HUES6 (cell line): Measurements from ENCODE around the gene ATP5F1B.

Source experiments
- H3K27ac ChIP-seq: 2 replicates; pipeline ENCODE4 v1.7.0; 2013; ENCODE audit warnings: low read depth, mild to moderate bottlenecking, low read length, inconsistent platforms
- H3K27me3 ChIP-seq: 2 replicates; pipeline ENCODE4 v1.6.1; 2013; ENCODE audit warnings: low read length; ENCODE audit not compliant: control insufficient read depth, insufficient read depth
- H3K36me3 ChIP-seq: 2 replicates; pipeline ENCODE4 v1.6.1; 2013; ENCODE audit warnings: low read length; ENCODE audit not compliant: control insufficient read depth, insufficient read depth
- H3K4me1 ChIP-seq: 2 replicates; pipeline ENCODE4 v1.6.1; 2013; ENCODE audit warnings: low read length; ENCODE audit not compliant: control insufficient read depth, insufficient read depth
- H3K4me3 ChIP-seq: 2 replicates; pipeline ENCODE4 v1.5.1; 2013; ENCODE audit warnings: low read depth, low read length
- H3K9ac ChIP-seq: one replicate; pipeline ENCODE4 v1.6.1; 2013; ENCODE audit warnings: mild to moderate bottlenecking, low read length
- H3K9me3 ChIP-seq: 2 replicates; pipeline ENCODE4 v1.6.1; 2013; ENCODE audit warnings: low read depth, low read length; ENCODE audit not compliant: control insufficient read depth, insufficient read depth

Gene ATP5F1B

DNA sequence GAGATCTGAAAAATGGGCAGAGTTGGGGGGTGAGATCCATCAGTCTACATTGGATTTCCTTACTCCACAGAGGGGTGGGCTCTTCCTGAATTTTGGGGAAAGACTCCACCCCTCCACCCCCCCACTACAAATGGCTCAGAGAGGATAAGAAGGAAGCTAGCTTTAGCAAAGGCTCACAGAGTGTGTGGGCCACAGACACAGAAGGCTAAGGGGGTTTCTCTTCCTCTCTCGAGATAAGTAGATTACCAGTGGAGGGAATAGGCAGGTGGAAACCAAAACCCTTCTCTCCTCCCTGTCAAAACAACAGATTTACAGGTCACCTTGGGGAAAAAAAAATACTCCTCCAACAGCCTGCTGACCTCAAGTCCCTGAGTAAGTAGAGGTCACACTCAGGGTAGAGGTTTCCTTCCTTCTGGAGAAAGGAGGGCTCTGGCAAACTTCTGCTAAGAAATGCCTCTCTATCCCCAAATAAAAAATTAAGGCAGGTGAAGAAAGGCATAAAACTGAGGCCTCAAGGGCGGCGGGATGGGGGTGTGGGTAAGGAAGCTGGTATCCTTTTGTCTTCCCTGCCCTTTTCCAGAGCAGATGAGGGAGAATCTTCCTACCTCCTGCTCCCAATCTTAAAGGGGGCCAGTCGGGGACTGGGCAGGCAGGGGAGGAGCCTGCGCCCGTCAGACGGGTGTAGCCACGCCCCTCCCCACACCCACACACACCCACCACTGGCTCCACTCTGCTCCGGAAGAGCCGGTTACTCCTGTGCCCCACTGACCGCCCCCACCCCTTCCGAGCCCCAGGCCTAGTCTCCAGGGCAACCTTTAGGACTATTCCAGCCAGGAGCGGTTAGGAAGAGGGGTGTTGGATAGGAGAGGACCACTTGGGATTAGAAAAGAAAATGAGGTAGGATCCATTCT is 13.7 kb downstream of the ATP5F1B start:
- Histone ChIP-seq H3K27ac (no peak overlapping the region), H3K4me1 (peaks cover 43% of the 10 kb centered on the region), H3K9ac (no peak overlapping the region), H3K27me3 (no peaks in the 10 kb centered on the region), H3K36me3 (0 out of 2 replicates have a peak, but pooled peaks cover 1% of the 10 kb centered on the region), H3K9me3 (no peaks in the 10 kb centered on the region), H3K4me3 (peak overlapping the region; percentile 39)

DNA sequence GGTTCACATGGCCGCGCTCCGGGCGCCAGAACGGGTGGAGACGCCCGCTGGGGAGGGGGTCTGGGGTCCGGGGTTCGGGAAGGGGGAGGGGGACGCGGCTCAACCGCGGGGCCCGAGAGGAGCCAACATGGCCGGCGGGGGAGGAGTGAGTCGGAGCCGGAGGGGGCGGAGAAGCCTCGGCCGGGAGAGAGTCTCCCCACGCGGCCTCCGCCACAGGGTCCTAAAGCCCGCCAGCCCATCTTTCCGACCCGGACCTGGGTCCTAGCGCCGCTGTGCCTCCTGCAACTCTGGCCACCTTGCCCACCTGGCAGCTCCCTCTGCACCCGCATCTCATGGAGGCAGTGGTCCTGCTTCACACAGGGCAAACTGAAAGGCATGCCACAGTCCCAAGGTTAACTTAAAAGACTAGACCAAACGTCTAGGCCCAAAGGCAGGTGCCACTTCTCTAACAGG is 15.6 kb downstream of the ATP5F1B start, which contains the start of gene BAZ2A:
BAZ2A (minus strand) TSS at position 147 of the 453 bp plus-strand sequence. CDS start 12,796 bp downstream, outside the sequence.
- H3K9me3 ChIP-seq: no peaks in the 10 kb centered on the region
- H3K36me3 ChIP-seq: peaks cover 5% of the 10 kb centered on the region; the same call in 1 of the 2 replicates
- H3K27me3 ChIP-seq: no peaks in the 10 kb centered on the region
- peak within 1 kb of the TSS; percentile 89; the same call in 1 of the 2 replicates for H3K27ac ChIP-seq
- H3K4me3 ChIP-seq: peak within 1 kb of the TSS; percentile 93
- H3K9ac ChIP-seq: peak within 1 kb of the TSS; percentile 89
- H3K4me1 ChIP-seq: peaks cover 39% of the 10 kb centered on the region

DNA sequence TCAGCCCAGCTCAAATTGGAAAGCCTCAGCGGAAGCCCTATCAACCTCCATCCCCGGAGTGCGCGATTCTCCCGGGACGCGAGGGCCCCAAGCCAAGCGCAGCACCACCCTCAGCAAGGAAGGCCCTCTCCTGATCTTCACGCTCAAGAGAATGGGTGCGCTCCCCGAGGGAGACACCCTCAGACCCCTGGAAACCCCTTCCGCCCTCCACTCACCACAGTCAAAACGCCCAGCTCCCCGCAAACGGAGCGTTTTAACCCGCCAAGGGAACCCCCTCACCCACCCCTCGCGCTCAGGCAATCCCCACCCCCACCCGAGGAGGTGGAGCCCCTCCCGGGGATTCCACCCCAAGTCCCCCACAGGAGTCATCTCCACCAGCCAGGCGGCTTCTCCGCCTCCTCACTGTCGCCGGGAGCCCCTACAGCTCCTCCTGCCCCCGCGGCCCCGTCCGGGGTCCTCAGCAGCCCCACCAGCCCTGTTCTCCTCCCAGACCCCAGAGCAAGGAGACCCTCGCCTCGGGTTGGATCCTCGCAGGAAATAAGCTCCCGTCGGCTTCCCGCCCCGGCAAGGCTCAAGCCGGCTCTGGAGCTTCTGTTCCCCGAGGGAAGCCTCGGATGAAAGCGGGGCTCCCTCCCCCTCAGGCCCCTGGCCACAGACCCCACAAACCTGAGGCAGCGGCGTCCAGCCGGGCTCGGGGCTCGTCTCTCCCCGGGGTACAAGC is 16.2 kb downstream of the ATP5F1B start:
- Histone ChIP-seq H3K4me1 (peaks cover 39% of the 10 kb centered on the region), H3K9ac (peak overlapping the region; percentile 89), H3K9me3 (no peaks in the 10 kb centered on the region), H3K27ac (peak overlapping the region; percentile 89; the same call in 1 of the 2 replicates), H3K27me3 (no peaks in the 10 kb centered on the region), H3K4me3 (peak overlapping the region; percentile 93), H3K36me3 (peaks cover 5% of the 10 kb centered on the region; the same call in 1 of the 2 replicates)

DNA sequence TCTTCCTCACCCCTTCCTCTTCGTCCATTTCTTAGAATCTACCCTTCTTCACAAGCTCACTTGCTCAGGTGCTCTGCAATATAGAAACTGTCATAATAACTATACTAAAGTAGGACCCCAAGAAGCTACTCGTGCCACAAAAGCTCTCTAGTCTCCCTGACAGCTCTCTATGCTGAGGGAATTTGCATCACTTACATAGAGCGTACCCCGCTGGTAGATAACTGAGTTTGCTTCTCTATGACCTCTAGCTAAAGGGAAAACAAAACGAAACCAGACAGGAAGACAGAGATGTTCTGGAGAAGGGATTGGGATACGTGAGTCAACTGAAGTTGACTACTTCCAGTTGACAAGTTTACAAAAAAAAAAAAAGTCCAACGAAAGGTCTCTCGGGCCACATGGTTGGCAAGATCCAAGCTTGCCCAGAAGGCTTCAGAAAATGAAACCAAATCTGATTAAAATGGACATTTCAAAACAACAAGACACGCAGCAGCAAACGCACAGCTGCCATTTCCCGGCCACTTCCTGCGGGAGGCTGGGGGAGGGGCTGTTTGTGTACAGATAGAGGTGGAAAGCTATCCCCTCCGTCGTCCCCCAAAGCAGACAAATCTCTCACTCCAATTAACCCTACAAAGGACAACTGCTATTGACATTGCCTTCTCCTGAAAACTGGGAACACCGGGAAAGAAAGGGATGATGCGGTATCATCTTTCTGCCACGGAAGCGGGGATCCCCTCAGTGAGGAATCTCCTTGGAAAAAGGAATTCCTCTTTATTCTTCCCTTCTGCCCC is 16.9 kb downstream of the ATP5F1B start:
- H3K27ac ChIP-seq: no peak overlapping the region

DNA sequence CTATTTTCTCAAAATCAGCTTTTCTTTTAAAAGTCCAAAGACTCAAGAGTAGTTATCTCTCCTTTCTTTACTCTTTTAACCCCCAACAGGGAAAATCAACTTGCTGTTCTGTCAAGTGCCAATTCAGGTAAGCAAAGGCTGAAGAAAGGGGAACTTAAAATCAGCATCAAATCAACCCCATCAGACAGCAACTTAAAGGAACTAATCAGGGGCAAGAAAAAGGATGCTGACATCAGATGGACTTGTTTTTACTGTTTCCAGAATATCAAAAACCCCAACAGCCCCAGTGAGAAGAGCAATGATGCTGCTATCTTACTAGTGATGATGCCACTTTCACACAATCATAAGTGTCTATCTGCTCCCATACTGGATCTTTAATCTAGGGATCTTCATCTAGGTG is 19.1 kb downstream of the ATP5F1B start:
- H3K36me3 ChIP-seq: peaks cover 5% of the 10 kb centered on the region; the same call in 1 of the 2 replicates
- no peak overlapping the region for H3K9ac ChIP-seq
- H3K4me3 ChIP-seq: no peak overlapping the region
- peaks cover 17% of the 10 kb centered on the region for H3K4me1 ChIP-seq
- no peak overlapping the region for H3K27ac ChIP-seq
- H3K9me3 ChIP-seq: no peaks in the 10 kb centered on the region
- no peaks in the 10 kb centered on the region for H3K27me3 ChIP-seq

More for the DNA sequence above, 16.9 kb downstream of the ATP5F1B start:
- Histone ChIP-seq H3K36me3 (peaks cover 5% of the 10 kb centered on the region; the same call in 1 of the 2 replicates), H3K9me3 (no peaks in the 10 kb centered on the region), H3K27me3 (no peaks in the 10 kb centered on the region), H3K4me1 (peaks cover 37% of the 10 kb centered on the region), H3K9ac (peak overlapping the region; percentile 89), H3K4me3 (peak overlapping the region; percentile 93)

DNA sequence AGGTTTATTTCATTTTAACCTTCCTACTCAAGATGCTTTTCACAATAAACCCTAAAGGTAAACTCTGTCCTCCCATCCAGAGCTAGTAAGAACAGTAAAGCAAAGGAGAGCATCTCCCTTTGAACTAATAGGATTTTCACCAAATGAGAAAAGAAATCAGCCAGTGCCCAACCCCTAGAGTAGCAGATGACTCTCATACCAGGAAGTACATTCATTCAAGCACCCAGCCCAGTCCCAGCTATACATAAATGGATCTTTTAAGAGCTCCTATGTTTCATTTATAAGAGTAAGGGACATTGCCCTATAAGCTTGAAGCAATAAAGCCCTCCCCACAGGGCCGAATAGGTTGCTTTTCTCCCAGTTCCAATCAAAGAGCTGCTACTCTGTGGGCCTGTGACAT is 23.2 kb downstream of the ATP5F1B start:
- Histone ChIP-seq H3K9ac (no peak overlapping the region), H3K4me3 (no peak overlapping the region), H3K27ac (no peak overlapping the region), H3K9me3 (no peaks in the 10 kb centered on the region), H3K27me3 (no peaks in the 10 kb centered on the region), H3K4me1 (no peaks in the 10 kb centered on the region), H3K36me3 (peaks cover 17% of the 10 kb centered on the region)

DNA sequence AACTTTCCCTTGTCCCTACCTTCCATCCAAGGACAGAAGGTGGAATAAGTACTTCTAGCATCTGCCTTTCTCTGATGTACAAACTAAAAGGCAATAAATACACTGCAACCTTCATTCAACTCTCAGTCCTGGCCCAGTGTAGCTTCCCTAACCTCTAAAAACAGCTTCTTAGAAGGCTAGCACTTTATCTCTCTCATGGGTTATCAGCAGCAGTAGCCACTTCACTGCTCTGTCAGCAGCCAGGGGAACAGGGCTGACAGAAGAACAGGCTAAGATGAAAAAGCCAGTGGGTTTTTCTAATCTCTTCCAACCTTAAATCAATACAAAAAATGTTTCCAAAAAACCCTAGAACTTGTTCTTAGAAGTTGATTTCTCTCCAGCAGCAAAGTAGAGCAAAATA is 28.9 kb downstream of the ATP5F1B start:
- Histone ChIP-seq H3K36me3 (peaks cover 69% of the 10 kb centered on the region), H3K4me1 (no peaks in the 10 kb centered on the region), H3K9ac (no peak overlapping the region), H3K4me3 (no peak overlapping the region), H3K9me3 (no peaks in the 10 kb centered on the region), H3K27me3 (no peaks in the 10 kb centered on the region), H3K27ac (no peak overlapping the region)

DNA sequence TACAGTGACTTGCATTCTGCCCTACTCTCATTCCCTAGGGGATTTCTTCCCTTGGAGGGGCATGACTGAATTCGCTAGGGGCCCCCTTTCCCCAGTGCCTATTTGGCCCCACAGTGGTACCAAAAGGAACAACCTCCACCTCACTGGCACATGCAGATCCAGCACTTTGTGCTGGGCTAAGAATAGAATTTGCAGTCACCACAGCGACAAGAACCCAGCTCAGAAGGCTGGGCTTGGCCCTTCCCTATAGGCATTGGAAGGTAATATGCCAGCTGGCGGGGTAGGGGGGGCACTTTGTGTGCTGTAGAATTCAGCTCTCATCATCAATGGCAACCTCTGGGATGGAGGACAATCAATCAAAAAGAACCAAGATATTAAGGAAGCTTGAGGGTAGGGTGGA is 29.5 kb downstream of the ATP5F1B start:
- peaks cover 74% of the 10 kb centered on the region for H3K36me3 ChIP-seq
- no peaks in the 10 kb centered on the region for H3K4me1 ChIP-seq
- no peak overlapping the region for H3K4me3 ChIP-seq
- no peaks in the 10 kb centered on the region for H3K27me3 ChIP-seq
- H3K9me3 ChIP-seq: no peaks in the 10 kb centered on the region
- no peak overlapping the region for H3K9ac ChIP-seq
- H3K27ac ChIP-seq: no peak overlapping the region

DNA sequence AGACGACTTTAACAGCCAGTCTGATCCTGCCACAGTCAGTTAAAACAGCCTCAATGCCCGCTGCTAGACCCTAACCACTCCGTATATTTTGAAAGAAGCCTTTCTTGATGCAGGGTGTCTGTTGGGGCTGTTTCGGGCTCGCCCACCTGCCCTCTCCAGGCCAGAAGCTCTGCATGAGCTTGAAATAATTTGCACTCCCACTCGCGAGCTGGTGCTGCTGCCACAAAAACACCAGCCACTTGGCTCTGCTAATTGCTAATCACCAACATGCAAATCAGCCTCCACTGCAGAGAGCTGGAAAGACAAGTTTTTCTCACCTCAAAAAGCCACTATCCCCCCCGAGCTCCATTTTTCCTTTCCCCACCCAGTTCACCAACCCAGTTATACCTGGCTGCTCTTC is 31.2 kb downstream of the ATP5F1B start:
- no peak overlapping the region for H3K4me3 ChIP-seq
- no peaks in the 10 kb centered on the region for H3K27me3 ChIP-seq
- H3K36me3 ChIP-seq: peaks cover 82% of the 10 kb centered on the region
- no peaks in the 10 kb centered on the region for H3K9me3 ChIP-seq
- no peak overlapping the region for H3K27ac ChIP-seq
- no peaks in the 10 kb centered on the region for H3K4me1 ChIP-seq
- H3K9ac ChIP-seq: no peak overlapping the region

DNA sequence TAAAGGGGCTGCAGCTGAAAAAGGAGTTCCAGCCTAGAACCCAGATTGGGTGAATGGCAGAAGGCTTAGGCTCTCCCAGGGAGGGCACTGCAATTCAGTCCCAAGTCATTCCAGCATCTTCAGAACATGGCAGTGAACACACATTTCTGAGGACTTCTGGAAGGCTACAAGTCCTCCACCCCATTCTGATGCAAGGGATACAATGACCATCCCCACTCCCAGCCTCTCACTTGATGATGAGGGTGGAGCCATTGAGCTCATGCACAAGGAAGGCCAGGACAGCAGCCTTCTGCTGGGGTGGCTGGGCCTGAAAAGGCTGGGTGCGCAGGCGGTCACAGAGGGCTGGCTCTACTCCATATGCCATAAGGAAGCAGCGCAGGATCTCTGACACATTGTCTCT is 41.4 kb downstream of the ATP5F1B start:
- Histone ChIP-seq H3K4me3 (no peak overlapping the region), H3K9me3 (no peaks in the 10 kb centered on the region), H3K27me3 (no peaks in the 10 kb centered on the region), H3K36me3 (peaks cover 92% of the 10 kb centered on the region), H3K9ac (no peak overlapping the region), H3K27ac (no peak overlapping the region), H3K4me1 (no peaks in the 10 kb centered on the region)
